Gastroesophageal sphincter (tissue), 3 donors: ENCODE results near the gene FYN.

Experiments
- EP300 ChIP-seq: sonication (generic); formaldehyde crosslinking; IDR thresholded peaks from one replicate; pipeline ENCODE4 v1.6.1; 2017; ENCODE audit warnings: antibody characterized with exemption, mild to moderate bottlenecking
- POLR2AphosphoS5 ChIP-seq: sonication (generic); formaldehyde crosslinking; IDR thresholded peaks from one replicate; pipeline ENCODE4 v1.6.1; 2017; ENCODE audit warnings: antibody characterized with exemption
- TF ChIP-seq, protein P1 (sequence below), 4 experiments: fragments of 200-600 bp in 2 of 4; fragments of 450-650 bp in 2 of 4; sonication (generic) in 1 of 4; IDR thresholded peaks; one replicate each; pipeline ENCODE4 v1.5.1; 2017 to 2019; ENCODE audit warnings: antibody characterized with exemption in 4 of 4, mild to moderate bottlenecking in 2 of 4, moderate library complexity in 2 of 4

- no peak for TF ChIP-seq EP300
- TF ChIP-seq, protein P1, sequence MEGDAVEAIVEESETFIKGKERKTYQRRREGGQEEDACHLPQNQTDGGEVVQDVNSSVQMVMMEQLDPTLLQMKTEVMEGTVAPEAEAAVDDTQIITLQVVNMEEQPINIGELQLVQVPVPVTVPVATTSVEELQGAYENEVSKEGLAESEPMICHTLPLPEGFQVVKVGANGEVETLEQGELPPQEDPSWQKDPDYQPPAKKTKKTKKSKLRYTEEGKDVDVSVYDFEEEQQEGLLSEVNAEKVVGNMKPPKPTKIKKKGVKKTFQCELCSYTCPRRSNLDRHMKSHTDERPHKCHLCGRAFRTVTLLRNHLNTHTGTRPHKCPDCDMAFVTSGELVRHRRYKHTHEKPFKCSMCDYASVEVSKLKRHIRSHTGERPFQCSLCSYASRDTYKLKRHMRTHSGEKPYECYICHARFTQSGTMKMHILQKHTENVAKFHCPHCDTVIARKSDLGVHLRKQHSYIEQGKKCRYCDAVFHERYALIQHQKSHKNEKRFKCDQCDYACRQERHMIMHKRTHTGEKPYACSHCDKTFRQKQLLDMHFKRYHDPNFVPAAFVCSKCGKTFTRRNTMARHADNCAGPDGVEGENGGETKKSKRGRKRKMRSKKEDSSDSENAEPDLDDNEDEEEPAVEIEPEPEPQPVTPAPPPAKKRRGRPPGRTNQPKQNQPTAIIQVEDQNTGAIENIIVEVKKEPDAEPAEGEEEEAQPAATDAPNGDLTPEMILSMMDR (IDR thresholded peaks at IDR 0.05) = no peak
- no peak for TF ChIP-seq POLR2AphosphoS5
These were observed 69.4 kb downstream of the FYN start for GRCh38 chr6:111803804-111804203.
